Neutrophil (primary cell): Measurements from ENCODE around the gene NOTCH1.

Experiments used
- H3K27ac ChIP-seq: fragments of 200-600 bp; sonication (generic); 2 replicates; pipeline ENCODE4 v1.5.1; 2016; ENCODE audit warnings: mild to moderate bottlenecking, moderate library complexity
- H3K27me3 ChIP-seq: fragments of 200-600 bp; sonication (generic); 2 replicates; pipeline ENCODE4 v1.6.0; 2016; ENCODE audit warnings: mild to moderate bottlenecking
- H3K36me3 ChIP-seq: fragments of 200-600 bp; sonication (generic); 2 replicates; pipeline ENCODE4 v1.5.1; 2017
- H3K4me1 ChIP-seq, 2 experiments: fragments of 200-600 bp in 1 of 2; sonication (generic) in 1 of 2; 1 replicate in 1 of 2; 2 replicates in 1 of 2; pipeline versions ENCODE4 v1.5.1 to v1.6.1; 2013 to 2016; ENCODE audit warnings: low read depth in 1 of 2, low read length in 1 of 2, mild to moderate bottlenecking in 1 of 2, moderate library complexity in 1 of 2; ENCODE audit not compliant: control insufficient read depth in 1 of 2, insufficient read depth in 1 of 2
- H3K4me3 ChIP-seq, 2 experiments: fragments of 200-600 bp in 1 of 2; sonication (generic) in 1 of 2; 1 replicate in 1 of 2; 2 replicates in 1 of 2; pipeline ENCODE4 v1.5.1; 2013 to 2016; ENCODE audit warnings: low read depth in 1 of 2, low read length in 1 of 2, mild to moderate bottlenecking in 1 of 2, moderate library complexity in 1 of 2
- H3K9me3 ChIP-seq: fragments of 200-600 bp; sonication (generic); 2 replicates; pipeline ENCODE4 v1.5.1; 2016
- CTCF ChIP-seq: fragments of 200-600 bp; sonication (generic); IDR thresholded peaks from 2 replicates; pipeline ENCODE4 v1.5.1; 2016; ENCODE audit warnings: antibody characterized with exemption

Gene NOTCH1

GRCh38 chr9:136506425-136506824 is 39.4 kb downstream of the NOTCH1 start:
- Histone ChIP-seq H3K27ac (no peak overlapping the region), H3K4me3 (no peak overlapping the region), H3K36me3 (peaks cover 100% of the 10 kb centered on the region), H3K9me3 (peaks cover 9% of the 10 kb centered on the region), H3K27me3 (no peaks in the 10 kb centered on the region), H3K4me1 (no peaks in the 10 kb centered on the region)
- no peak for TF ChIP-seq CTCF

- Histone ChIP-seq H3K4me1 (no peaks in the 10 kb centered on the region), H3K27ac (no peak overlapping the region), H3K27me3 (no peaks in the 10 kb centered on the region), H3K9me3 (peaks cover 9% of the 10 kb centered on the region), H3K36me3 (peaks cover 100% of the 10 kb centered on the region), H3K4me3 (no peak overlapping the region)
- TF ChIP-seq CTCF: no peak
Observed at GRCh38 chr9:136505406-136506403, 40.1 kb downstream of the NOTCH1 start.

GRCh38 chr9:136504512-136505348 is 41.1 kb downstream of the NOTCH1 start:
- H3K4me1 ChIP-seq: no peaks in the 10 kb centered on the region
- H3K27me3 ChIP-seq: no peaks in the 10 kb centered on the region
- peaks cover 100% of the 10 kb centered on the region for H3K36me3 ChIP-seq
- H3K9me3 ChIP-seq: peaks cover 9% of the 10 kb centered on the region
- TF ChIP-seq CTCF: no peak
- H3K27ac ChIP-seq: no peak overlapping the region
- H3K4me3 ChIP-seq: no peak overlapping the region

GRCh38 chr9:136502940-136503550 is 42.8 kb downstream of the NOTCH1 start:
- no peak overlapping the region for H3K27ac ChIP-seq
- H3K27me3 ChIP-seq: no peaks in the 10 kb centered on the region
- TF ChIP-seq CTCF: no peak
- no peak overlapping the region for H3K4me3 ChIP-seq
- peaks cover 100% of the 10 kb centered on the region for H3K36me3 ChIP-seq
- no peaks in the 10 kb centered on the region for H3K4me1 ChIP-seq
- H3K9me3 ChIP-seq: peaks cover 9% of the 10 kb centered on the region

- Histone ChIP-seq H3K36me3 (peaks cover 100% of the 10 kb centered on the region), H3K27me3 (no peaks in the 10 kb centered on the region), H3K27ac (no peak overlapping the region), H3K9me3 (peaks cover 9% of the 10 kb centered on the region), H3K4me3 (no peak overlapping the region), H3K4me1 (no peaks in the 10 kb centered on the region)
- TF ChIP-seq CTCF: no peak
Observed at GRCh38 chr9:136502196-136502595, 43.7 kb downstream of the NOTCH1 start.
